Measurements from ENCODE around the gene PXDN. TPM values are rescaled to one million over a fixed set of nuclear protein-coding genes. Genes with fewer than 3 reads are reported as not detected.
"Not testable (repeated sequence)": the region's sequence is repeated elsewhere in the genome, so short reads cannot be mapped to it uniquely, and the experiment has no call there.

PXDN gene
- total and polyA plus RNA-seq, 8 donors: 3.3 to 71.6 (median 28.0) TPM

DNA sequence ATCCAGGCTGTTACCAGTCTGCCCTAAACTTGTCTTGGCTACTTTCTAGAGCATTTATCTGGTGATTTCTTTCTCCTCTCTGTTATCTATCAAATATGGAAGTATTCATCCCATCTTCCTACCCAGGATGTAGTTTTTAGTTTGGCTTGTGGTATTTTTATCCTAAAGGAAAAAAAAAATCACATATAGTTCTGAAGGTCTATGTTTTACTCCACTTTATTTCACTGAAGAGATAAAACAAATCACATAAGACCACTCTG lies 62.2 kb downstream of the PXDN start:
- peaks cover 0 to 13% (median 0%) of the 10 kb centered on the region in 4 donors for H3K4me1 ChIP-seq
- H3K4me3 ChIP-seq: no peak overlapping the region
- H3K27ac ChIP-seq: no peak overlapping the region
- H3K36me3 ChIP-seq: peaks cover 0 to 59% (median 45%) of the 10 kb centered on the region in 4 donors
- no peaks in the 10 kb centered on the region for H3K27me3 ChIP-seq
- no peak for DNase-seq
- no peak for TF ChIP-seq POLR2A (IDR thresholded peaks at IDR 0.05)
- H3K9me3 ChIP-seq: no peaks in the 10 kb centered on the region
- intact Hi-C loops (cut with DNase I; ENCODE audit: low total_unique reads): no loop called here

DNA sequence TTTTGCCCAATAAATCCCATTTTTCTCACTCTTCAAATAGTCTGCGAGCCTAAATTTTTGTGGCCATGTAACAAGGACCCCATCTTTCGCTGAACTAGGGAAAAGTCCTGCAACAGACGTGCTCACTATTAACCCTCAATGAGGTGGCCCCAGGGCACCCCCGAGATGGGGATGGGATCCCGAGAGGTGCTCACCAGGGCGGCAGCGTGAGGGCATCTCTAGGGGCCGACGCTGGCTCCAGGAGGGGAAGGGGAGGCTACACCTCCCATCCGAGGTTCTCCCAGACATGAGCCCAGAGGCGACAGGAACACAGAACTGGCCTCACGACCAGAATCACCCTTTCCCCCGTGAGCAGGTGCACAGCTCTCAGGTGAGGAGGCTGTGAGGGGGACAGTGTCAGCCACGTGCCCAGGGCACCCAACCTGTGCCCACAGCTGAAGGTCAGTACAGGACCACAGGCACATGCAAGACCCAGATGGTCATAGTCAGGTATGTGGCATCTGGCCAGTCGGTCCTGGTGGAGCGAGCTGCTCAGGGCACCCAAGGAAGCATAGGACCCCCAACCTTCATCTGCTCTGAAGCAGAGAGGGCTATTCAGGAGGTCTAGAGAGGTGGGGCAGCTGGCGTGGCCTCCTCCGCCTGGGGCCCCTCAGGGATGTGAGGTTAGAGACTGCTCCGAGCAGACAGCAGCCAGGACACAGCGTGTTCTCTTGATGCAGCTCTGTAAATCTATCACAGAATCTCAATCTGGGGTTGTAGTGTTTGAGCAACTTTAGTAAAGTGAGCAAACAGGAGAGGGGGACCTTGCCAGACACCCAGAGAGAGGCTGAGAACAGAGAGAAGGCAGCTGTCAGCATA lies 62.8 kb downstream of the PXDN start:
- Histone ChIP-seq H3K4me1 (peaks cover 0 to 11% (median 0%) of the 10 kb centered on the region in 4 donors), H3K4me3 (no peak overlapping the region), H3K27me3 (no peaks in the 10 kb centered on the region), H3K27ac (no peak overlapping the region), H3K9me3 (no peaks in the 10 kb centered on the region), H3K36me3 (peaks cover 4 to 59% (median 46%) of the 10 kb centered on the region in 4 donors)
- intact Hi-C loops (cut with DNase I; ENCODE audit: low total_unique reads): no loop called here
- peak in 1 of 2 donors; percentile 11 for DNase-seq
- no peak for TF ChIP-seq EP300 (IDR thresholded peaks at IDR 0.05)
- WGBS, 5 donors: 79 to 85% (median 83%) methylated on average over 14 to 20 of the region's 20 CpGs

DNA sequence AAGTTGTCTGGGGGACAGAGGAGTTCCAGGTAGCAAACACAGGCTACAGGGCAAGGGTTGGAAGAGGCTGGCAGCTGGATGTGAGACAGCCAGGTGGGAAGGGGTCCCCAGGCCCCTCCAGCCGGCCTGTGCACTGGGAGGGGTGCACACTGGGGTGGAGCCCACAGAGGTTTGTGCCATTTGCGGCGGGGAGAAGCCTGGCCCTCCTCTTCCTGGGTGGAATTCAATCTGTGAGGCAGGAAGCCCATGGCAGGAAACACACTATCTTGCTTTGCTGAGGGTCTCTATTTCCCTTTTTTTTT lies 63.3 kb downstream of the PXDN start:
- Histone ChIP-seq H3K9me3 (no peaks in the 10 kb centered on the region), H3K4me1 (peaks cover 0 to 10% (median 1%) of the 10 kb centered on the region in 4 donors), H3K27ac (no peak overlapping the region), H3K36me3 (peaks cover 6 to 64% (median 52%) of the 10 kb centered on the region in 4 donors), H3K27me3 (no peaks in the 10 kb centered on the region), H3K4me3 (no peak overlapping the region)
- TF ChIP-seq POLR2AphosphoS5 (IDR thresholded peaks at IDR 0.05) (no peak), POLR2A (IDR thresholded peaks at IDR 0.05) (no peak), EP300 (IDR thresholded peaks at IDR 0.05) (no peak)
- TF ChIP-seq, protein P1, sequence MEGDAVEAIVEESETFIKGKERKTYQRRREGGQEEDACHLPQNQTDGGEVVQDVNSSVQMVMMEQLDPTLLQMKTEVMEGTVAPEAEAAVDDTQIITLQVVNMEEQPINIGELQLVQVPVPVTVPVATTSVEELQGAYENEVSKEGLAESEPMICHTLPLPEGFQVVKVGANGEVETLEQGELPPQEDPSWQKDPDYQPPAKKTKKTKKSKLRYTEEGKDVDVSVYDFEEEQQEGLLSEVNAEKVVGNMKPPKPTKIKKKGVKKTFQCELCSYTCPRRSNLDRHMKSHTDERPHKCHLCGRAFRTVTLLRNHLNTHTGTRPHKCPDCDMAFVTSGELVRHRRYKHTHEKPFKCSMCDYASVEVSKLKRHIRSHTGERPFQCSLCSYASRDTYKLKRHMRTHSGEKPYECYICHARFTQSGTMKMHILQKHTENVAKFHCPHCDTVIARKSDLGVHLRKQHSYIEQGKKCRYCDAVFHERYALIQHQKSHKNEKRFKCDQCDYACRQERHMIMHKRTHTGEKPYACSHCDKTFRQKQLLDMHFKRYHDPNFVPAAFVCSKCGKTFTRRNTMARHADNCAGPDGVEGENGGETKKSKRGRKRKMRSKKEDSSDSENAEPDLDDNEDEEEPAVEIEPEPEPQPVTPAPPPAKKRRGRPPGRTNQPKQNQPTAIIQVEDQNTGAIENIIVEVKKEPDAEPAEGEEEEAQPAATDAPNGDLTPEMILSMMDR (IDR thresholded peaks at IDR 0.05): no peak
- 64 to 82% (median 72%) methylated on average over 2 to 3 of the region's 3 CpGs for WGBS, 5 donors
- DNase-seq: no peak
- intact Hi-C loops (cut with DNase I; ENCODE audit: low total_unique reads): no loop called here

DNA sequence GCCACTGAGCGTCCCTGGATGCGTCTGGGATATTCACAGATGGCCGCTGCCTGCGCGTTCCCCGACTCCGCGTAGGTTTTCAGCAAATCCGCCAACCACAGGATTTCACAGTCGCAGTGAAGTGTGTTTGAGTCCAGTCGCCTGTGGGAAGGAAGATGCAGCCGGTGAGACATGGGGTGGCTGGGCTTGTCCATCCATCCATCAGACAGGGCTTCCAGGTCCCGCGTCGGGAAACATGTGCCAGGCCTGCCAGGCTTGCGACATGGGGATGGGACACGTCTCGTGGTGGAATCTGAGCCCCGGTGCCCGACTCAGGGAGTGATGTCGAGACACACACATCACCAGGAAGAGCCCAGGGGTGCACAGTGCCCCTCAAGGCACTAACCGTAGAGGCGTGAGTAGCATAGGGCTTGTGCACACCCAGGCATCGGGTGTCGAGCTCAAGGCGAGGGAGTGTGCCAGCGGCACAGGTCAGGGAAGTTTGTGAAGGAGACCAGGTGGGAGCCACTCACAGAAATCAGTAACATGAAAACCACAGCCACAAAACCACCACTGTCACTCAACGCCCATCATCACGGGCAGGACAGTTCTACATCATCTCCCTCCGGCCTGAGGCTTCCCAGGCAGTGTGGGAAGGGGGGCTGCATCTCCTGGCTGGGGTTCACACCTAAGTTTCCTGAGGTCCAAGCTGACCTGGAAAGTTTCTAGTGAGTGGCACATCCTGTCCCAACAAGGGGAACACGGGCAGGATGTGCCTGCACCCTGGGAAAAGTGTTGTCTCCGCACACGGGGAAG lies 63.9 kb downstream of the PXDN start:
- peaks cover 6 to 68% (median 51%) of the 10 kb centered on the region in 4 donors for H3K36me3 ChIP-seq
- 89 to 93% (median 91%) methylated on average over 32 to 33 of the region's 33 CpGs for WGBS, 5 donors

DNA sequence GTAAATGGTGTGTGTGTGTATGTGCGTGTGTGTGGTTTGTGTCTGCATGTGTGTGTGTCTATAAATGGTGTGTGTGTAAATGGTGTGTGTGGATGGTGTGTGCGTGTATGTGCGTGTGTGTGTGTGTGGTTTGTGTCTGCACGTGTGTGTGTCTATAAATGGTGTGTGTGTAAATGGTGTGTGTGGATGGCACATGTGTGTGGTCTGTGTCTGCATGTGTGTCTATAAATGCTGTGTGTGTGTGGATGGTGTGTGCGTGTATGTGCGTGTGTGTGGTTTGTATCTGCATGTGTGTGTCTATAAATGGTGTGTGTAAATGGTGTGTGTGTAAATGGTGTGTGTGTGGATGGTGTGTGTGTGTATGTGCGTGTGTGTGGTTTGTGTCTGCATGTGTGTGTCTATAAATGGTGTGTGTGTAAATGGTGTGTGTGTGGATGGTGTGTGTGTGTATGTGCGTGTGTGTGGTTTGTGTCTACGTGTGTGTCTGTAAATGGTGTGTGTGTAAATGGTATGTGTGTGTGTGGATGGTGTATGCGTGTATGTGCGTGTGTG lies 64.8 kb downstream of the PXDN start:
- H3K4me3 ChIP-seq; H3K9me3 ChIP-seq; intact Hi-C loops (cut with DNase I; ENCODE audit: low total_unique reads); H3K27me3 ChIP-seq; H3K27ac ChIP-seq; DNase-seq: not testable (repeated sequence)
- peaks cover 0 to 11% (median 5%) of the 10 kb centered on the region in 4 donors for H3K4me1 ChIP-seq
- peaks cover 6 to 74% (median 52%) of the 10 kb centered on the region in 4 donors for H3K36me3 ChIP-seq
- 83 to 98% (median 90%) methylated on average over 11 of the region's 11 CpGs for WGBS, 5 donors

More for the DNA sequence above, 63.9 kb downstream of the PXDN start:
- TF ChIP-seq EP300 (IDR thresholded peaks at IDR 0.05) (no peak), POLR2A (IDR thresholded peaks at IDR 0.05) (no peak), POLR2AphosphoS5 (IDR thresholded peaks at IDR 0.05) (no peak)
- TF ChIP-seq, protein P1 (IDR thresholded peaks at IDR 0.05): no peak
- Histone ChIP-seq H3K27me3 (no peaks in the 10 kb centered on the region), H3K4me3 (no peak overlapping the region), H3K9me3 (no peaks in the 10 kb centered on the region), H3K27ac (no peak overlapping the region), H3K4me1 (peaks cover 0 to 10% (median 3%) of the 10 kb centered on the region in 4 donors)
- intact Hi-C loops (cut with DNase I; ENCODE audit: low total_unique reads): no loop called here
- no peak for DNase-seq

DNA sequence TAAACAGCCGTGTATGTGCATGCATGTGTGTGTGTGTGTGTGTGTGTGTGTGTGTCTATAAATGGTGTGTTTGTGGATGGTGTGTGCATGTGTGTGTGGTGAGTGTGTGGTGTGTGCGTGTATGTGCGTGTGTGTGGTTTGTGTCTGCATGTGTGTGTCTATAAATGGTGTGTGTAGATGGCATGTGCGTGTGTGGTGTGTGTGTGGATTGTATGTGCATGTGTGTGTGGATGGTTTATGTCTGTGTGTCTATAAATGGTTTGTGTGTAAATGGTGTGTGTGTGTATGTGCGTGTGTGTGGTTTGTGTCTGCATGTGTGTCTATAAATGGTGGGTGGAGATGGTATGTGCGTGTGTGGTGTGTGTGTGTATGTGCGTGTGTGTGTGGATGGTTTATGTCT lies 65.2 kb downstream of the PXDN start:
- H3K27ac ChIP-seq; intact Hi-C loops (cut with DNase I; ENCODE audit: low total_unique reads); DNase-seq; H3K27me3 ChIP-seq; H3K9me3 ChIP-seq; H3K4me3 ChIP-seq: not testable (repeated sequence)
- Histone ChIP-seq H3K36me3 (peaks cover 6 to 79% (median 56%) of the 10 kb centered on the region in 4 donors), H3K4me1 (peaks cover 0 to 11% (median 5%) of the 10 kb centered on the region in 4 donors)
- WGBS, 5 donors: 84 to 95% (median 89%) methylated on average over 7 of the region's 7 CpGs

Measured in stomach (tissue), 9 donors.